ENCODE measurements around the gene NUMA1. TPM values are rescaled to one million over a fixed set of nuclear protein-coding genes. Genes with fewer than 3 reads are reported as not detected.

NUMA1 gene
- total RNA-seq, 1 donor from 2014 or later, result 163 TPM

DNA sequence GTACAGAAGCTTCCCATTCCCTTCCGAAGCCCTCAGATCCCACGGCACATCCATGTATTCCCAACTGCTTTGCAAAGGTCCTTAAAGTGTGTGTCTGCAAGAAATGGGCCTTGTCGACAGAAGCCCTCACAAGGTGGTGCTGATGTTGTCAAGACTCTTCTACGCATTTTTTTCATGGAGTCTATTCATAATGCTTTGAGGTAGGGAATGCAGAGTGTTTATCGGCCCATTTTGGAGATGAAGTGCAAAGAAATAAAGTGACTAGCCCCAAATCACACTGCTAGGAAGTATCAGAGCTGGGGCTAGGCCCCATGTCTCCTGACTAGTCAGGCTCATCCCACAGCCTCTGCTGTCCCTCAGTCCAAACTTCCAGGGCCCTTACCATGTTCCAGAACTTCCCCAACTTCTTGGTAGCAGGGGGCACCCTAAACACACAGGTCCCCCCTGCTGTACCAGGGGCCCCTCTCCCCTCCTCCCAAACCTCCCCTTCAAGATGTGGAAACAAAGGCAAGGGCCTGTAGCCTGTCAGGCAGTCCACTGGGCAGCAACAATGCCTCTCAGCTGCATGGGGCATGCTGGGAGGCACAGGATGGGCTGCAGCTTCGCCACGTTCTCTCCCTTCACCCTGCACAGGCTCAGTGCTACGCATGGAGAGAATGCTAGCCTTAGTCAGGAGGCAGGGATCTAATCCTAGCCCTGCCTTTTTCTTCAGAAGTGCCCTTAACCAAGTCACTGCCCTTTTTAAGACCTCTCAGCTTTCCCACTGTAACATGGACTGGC, 73.8 kb downstream of the NUMA1 start:
- POLR2A ChIA-PET, result interaction anchor here (1.5 to 2.1 kb wide), 2 partner anchors 15 to 28 kb away, joined by 4 to 7 read pairs; no protein-coding TSS in a partner anchor
- no peaks in the 10 kb centered on the region for H3K9me3 Mint-ChIP-seq
- H3K27me3 Mint-ChIP-seq, result no peaks in the 10 kb centered on the region
- H3K4me1 Mint-ChIP-seq, result peaks cover 5% of the 10 kb centered on the region
- ATAC-seq (ENCODE audit: low read depth) (no peak), DNase-seq (no peak)
- no peak overlapping the region for H3K4me3 Mint-ChIP-seq
- CTCF ChIA-PET, result interaction anchor here (1.4 to 1.5 kb wide), 2 partner anchors 30 to 137 kb away, joined by 3 to 5 read pairs; no protein-coding TSS in a partner anchor
- intact Hi-C loops (cut with micrococcal nuclease), result no loop called here
- H3K27ac Mint-ChIP-seq, result no peak overlapping the region
- TF ChIP-seq, protein P1, sequence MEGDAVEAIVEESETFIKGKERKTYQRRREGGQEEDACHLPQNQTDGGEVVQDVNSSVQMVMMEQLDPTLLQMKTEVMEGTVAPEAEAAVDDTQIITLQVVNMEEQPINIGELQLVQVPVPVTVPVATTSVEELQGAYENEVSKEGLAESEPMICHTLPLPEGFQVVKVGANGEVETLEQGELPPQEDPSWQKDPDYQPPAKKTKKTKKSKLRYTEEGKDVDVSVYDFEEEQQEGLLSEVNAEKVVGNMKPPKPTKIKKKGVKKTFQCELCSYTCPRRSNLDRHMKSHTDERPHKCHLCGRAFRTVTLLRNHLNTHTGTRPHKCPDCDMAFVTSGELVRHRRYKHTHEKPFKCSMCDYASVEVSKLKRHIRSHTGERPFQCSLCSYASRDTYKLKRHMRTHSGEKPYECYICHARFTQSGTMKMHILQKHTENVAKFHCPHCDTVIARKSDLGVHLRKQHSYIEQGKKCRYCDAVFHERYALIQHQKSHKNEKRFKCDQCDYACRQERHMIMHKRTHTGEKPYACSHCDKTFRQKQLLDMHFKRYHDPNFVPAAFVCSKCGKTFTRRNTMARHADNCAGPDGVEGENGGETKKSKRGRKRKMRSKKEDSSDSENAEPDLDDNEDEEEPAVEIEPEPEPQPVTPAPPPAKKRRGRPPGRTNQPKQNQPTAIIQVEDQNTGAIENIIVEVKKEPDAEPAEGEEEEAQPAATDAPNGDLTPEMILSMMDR (IDR thresholded peaks at IDR 0.05), result no peak
- peaks cover 94% of the 10 kb centered on the region for H3K36me3 Mint-ChIP-seq (ENCODE audit: low read depth)

DNA sequence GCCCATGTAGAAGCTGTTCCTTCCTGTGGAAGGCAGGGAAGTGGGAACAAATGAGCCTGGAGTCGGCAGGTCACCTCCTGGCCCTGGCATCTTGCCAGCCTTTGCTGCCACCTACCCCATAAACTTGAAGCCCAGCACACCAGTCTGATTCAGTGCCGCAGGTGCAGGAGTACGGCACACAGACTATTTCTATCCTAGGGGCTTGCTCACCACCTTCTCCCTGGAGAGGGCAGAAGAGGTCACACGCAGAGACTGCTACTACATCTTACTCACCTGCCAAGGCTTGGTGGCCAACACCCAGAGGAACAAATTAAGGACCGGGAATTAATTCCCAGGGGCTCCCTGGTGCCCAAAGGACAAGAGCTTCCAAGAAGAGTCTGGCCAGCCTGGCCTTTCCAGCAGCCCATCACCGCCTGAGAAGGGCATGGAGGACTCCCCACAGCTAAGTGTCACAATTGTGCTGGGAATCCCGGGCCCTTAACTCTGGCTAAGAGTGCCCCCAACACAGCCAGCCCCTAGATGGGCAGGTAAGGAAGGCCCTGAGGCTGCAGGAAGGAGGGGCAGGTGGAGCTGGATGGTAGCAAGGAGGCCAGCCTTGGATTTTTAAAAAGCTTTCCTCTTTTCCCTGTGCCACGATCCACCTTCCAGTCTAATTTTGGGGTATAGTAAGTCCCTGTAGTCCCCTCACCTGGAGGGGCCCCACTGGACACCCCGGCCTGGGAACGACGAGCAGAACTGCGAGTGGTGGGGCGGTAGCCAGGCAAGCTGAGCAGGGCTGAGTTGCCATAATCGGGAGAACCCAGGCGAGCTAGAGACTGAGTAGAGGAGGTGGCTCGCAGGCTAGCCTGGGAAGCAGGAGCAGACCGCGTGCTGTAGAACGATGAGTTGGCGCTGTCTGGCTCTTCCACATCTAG, 74.7 kb downstream of the NUMA1 start:
- CTCF ChIA-PET, result interaction anchor here (0.9 to 1.4 kb wide), 3 partner anchors 10 to 139 kb away, joined by 3 to 5 read pairs (median 4); no protein-coding TSS in a partner anchor
- H3K9me3 Mint-ChIP-seq, result no peaks in the 10 kb centered on the region

DNA sequence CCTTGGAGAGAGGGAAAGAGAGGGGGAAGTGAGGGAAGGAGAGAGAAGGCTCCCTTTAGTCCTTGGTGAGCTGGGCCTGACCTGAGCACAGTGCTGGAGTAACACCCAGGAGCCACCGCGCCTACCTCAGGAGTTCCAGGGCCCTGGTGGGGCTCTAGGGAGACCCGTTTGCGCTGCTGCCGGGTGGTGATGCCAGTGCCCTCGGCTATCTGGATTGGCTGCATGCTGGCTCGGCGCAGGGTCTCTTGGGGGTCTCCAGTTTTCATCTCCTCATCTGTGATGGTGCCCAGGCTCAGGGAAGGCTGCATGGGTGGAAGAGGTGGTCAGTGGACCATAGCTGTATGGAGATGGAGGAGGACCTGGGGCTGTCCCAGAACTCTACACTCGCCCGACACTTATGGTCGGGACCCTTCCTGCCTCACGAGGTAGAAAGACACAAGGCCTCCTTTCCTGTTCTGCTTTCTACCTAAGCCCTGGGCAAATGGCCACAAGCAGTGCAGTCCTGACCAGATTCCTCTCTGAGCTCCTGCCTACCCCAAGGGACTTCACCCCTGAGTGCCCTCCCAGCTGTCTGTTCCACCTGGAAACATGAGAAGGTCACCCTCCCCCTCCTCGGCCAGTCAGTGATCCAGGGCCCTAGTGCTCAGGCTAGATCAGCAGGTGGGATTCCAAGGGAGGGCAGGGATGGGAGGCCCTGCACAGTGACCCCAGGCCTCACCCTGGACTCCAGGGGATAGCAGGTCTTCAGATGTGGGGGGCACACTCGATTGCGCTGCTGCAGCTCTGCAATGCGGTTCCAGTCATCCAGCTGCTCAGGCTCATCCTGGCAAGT, 75.6 kb downstream of the NUMA1 start:
- peaks cover 10% of the 10 kb centered on the region for H3K4me1 Mint-ChIP-seq
- DNase-seq, result no peak
- H3K36me3 Mint-ChIP-seq (ENCODE audit: low read depth), result peaks cover 89% of the 10 kb centered on the region
- TF ChIP-seq, protein P1 (IDR thresholded peaks at IDR 0.05), result no peak
- H3K4me3 Mint-ChIP-seq, result no peak overlapping the region
- no peak for ATAC-seq (ENCODE audit: low read depth)
- no peaks in the 10 kb centered on the region for H3K27me3 Mint-ChIP-seq
- ChIA-PET CTCF (interaction anchor here (0.9 to 1.4 kb wide), 4 partner anchors 11 to 140 kb away, joined by 3 to 5 read pairs (median 4); no protein-coding TSS in a partner anchor), POLR2A (interaction anchor here (1.4 kb wide), 1 partner anchor 76 kb away, joined by 4 read pairs; the partner anchor contains the start of genes RNF121 and XNDC1N)
- H3K27ac Mint-ChIP-seq, result no peak overlapping the region
- intact Hi-C loops (cut with micrococcal nuclease), result no loop called here
- H3K9me3 Mint-ChIP-seq, result no peaks in the 10 kb centered on the region

More for the DNA sequence above, 74.7 kb downstream of the NUMA1 start:
- peaks cover 5% of the 10 kb centered on the region for H3K4me1 Mint-ChIP-seq
- DNase-seq (no peak), ATAC-seq (ENCODE audit: low read depth) (no peak)
- no peaks in the 10 kb centered on the region for H3K27me3 Mint-ChIP-seq
- peaks cover 91% of the 10 kb centered on the region for H3K36me3 Mint-ChIP-seq (ENCODE audit: low read depth)
- H3K4me3 Mint-ChIP-seq, result no peak overlapping the region
- TF ChIP-seq, protein P1 (IDR thresholded peaks at IDR 0.05), result no peak
- POLR2A ChIA-PET, result interaction anchor here (0.8 kb wide), 1 partner anchor 28 kb away, joined by 5 read pairs; no protein-coding TSS in a partner anchor
- H3K27ac Mint-ChIP-seq, result no peak overlapping the region
- intact Hi-C loops (cut with micrococcal nuclease), result no loop called here

DNA sequence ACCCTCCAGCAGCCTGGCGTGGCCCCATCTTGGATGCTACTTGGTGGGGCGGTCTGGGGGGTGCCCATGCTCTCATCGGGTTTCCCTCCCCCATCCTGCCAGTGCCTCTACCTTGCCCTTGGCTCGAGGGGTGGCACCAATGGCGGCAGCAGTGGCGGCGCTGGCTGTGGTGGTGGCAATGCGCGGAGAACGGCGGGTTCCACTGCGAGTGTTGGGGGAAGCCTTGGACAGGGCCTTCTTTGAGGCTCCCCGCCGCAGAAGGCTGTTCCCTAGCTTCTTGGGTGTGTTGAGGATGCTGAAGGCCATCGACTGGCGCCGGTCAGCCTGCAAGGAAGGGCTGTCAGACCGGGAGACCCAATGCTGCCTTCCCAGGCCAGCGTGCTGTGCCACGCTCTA, 76.6 kb downstream of the NUMA1 start:
- Mint-ChIP-seq H3K4me1 (peaks cover 19% of the 10 kb centered on the region), H3K4me3 (no peak overlapping the region), H3K36me3 (ENCODE audit: low read depth) (peaks cover 84% of the 10 kb centered on the region), H3K27ac (no peak overlapping the region), H3K27me3 (no peaks in the 10 kb centered on the region), H3K9me3 (no peaks in the 10 kb centered on the region)
- TF ChIP-seq, protein P1 (IDR thresholded peaks at IDR 0.05), result no peak
- ChIA-PET POLR2A (interaction anchor here (1.4 kb wide), 1 partner anchor 75 kb away, joined by 4 read pairs; the partner anchor contains the start of genes RNF121 and XNDC1N), CTCF (interaction anchor here (0.9 kb wide), 1 partner anchor 12 kb away, joined by 3 read pairs; no protein-coding TSS in a partner anchor)
- intact Hi-C loops (cut with micrococcal nuclease), result no loop called here
- ATAC-seq (ENCODE audit: low read depth) (no peak), DNase-seq (no peak)
